Measurements from ENCODE around the gene GRIA4. TPM values are rescaled to one million over a fixed set of nuclear protein-coding genes. Genes with fewer than 3 reads are reported as not detected.

Gene GRIA4
- total and polyA plus RNA-seq, 2 of the 13 experiments (the other 11 are each of a cell fraction or from before 2014, with no cell fraction given), result not detected

DNA sequence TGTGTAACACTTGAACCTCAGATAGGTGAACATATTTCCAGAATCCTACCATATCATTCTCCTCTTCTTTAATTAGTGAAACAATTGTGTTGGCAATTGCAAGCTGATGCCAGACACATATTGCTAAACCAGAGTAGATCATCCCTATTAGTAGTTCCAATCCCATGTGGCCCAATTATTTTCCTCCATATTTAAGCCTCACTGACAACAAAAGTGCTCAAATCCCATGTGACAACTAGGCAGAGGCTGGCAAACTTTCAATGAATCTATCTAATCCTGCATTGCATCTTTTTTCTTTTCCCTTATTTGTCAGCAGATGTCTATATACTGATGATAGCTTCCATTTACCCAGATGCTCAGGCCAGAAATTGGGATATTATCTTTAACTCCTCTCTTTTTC lies 90.4 kb downstream of the GRIA4 start:
- DNase-seq (ENCODE audit: low spot score) (no peak), FAIRE-seq (no peak), ATAC-seq (no peak)
- intact Hi-C loops (cut with micrococcal nuclease; ENCODE audit: unreplicated experiment), result no loop called here
- BruUV-seq (replicated peaks), result no TSS peak
- ChIA-PET CTCF (ENCODE audit: low intra/inter-chr PET ratio, low total read pairs) (no interaction called here), POLR2A (no interaction called here)
- Histone ChIP-seq H3K4me1 (ENCODE audit: insufficient read depth, low read length) (no peaks in the 10 kb centered on the region), H3K4me3 (replicated peaks in 1 of 3; ENCODE audit: insufficient read depth in 1 of 3, low read depth in 2 of 3, low read length in 3 of 3) (no peak overlapping the region), H3K36me3 (replicated peaks in 1 of 2; ENCODE audit: control insufficient read depth in 1 of 2, insufficient read depth in 2 of 2, low read length in 2 of 2) (no peaks in the 10 kb centered on the region), H2AFZ (ENCODE audit: low read length) (no peak overlapping the region), H3K79me2 (ENCODE audit: insufficient read depth, low read length) (no peaks in the 10 kb centered on the region), H3K9ac (ENCODE audit: insufficient read depth, low read depth, low read length) (no peak overlapping the region), H3K27ac (ENCODE audit: extremely low read length, insufficient read depth, low read length) (no peak overlapping the region), H3K4me2 (ENCODE audit: low read depth, low read length) (no peak overlapping the region), H3K9me3 (ENCODE audit: low read length) (no peaks in the 10 kb centered on the region), H4K20me1 (ENCODE audit: insufficient read depth, low read length) (no peaks in the 10 kb centered on the region), H3K27me3 (ENCODE audit: control insufficient read depth in 1 of 2, insufficient read depth in 2 of 2, low read length in 2 of 2) (no peaks in the 10 kb centered on the region)
- in situ Hi-C loops (cut with HindIII; ENCODE audit: extremely low pct_ligation_motif_present, low pct_unique_long_range_greater_than_20kb), result no loop called here
- TF ChIP-seq ZNF333 (CRISPR knock-in tag; IDR thresholded peaks at IDR 0.05; ENCODE audit: borderline replicate concordance) (no peak), NCOA1 (CRISPR knock-in tag; IDR thresholded peaks at IDR 0.05) (no peak), ZNF501 (CRISPR knock-in tag; IDR thresholded peaks at IDR 0.05) (no peak), FLYWCH1 (CRISPR knock-in tag; IDR thresholded peaks at IDR 0.05) (no peak), POLR2AphosphoS2 (IDR thresholded peaks at IDR 0.05; ENCODE audit: low read depth, low read length) (no peak), BCL6 (CRISPR knock-in tag; IDR thresholded peaks at IDR 0.05) (no peak), ZNF546 (CRISPR knock-in tag; conservative IDR thresholded peaks at IDR 0.05) (no peak), ZNF331 (CRISPR knock-in tag; IDR thresholded peaks at IDR 0.05) (no peak), KDM1A (CRISPR knock-in tag; IDR thresholded peaks at IDR 0.05) (no peak), MIXL1 (CRISPR knock-in tag; IDR thresholded peaks at IDR 0.05) (no peak), ZNF17 (CRISPR knock-in tag; IDR thresholded peaks at IDR 0.05) (no peak), NCOA2 (CRISPR knock-in tag; IDR thresholded peaks at IDR 0.05) (no peak)
- TF ChIP-seq, protein P1, sequence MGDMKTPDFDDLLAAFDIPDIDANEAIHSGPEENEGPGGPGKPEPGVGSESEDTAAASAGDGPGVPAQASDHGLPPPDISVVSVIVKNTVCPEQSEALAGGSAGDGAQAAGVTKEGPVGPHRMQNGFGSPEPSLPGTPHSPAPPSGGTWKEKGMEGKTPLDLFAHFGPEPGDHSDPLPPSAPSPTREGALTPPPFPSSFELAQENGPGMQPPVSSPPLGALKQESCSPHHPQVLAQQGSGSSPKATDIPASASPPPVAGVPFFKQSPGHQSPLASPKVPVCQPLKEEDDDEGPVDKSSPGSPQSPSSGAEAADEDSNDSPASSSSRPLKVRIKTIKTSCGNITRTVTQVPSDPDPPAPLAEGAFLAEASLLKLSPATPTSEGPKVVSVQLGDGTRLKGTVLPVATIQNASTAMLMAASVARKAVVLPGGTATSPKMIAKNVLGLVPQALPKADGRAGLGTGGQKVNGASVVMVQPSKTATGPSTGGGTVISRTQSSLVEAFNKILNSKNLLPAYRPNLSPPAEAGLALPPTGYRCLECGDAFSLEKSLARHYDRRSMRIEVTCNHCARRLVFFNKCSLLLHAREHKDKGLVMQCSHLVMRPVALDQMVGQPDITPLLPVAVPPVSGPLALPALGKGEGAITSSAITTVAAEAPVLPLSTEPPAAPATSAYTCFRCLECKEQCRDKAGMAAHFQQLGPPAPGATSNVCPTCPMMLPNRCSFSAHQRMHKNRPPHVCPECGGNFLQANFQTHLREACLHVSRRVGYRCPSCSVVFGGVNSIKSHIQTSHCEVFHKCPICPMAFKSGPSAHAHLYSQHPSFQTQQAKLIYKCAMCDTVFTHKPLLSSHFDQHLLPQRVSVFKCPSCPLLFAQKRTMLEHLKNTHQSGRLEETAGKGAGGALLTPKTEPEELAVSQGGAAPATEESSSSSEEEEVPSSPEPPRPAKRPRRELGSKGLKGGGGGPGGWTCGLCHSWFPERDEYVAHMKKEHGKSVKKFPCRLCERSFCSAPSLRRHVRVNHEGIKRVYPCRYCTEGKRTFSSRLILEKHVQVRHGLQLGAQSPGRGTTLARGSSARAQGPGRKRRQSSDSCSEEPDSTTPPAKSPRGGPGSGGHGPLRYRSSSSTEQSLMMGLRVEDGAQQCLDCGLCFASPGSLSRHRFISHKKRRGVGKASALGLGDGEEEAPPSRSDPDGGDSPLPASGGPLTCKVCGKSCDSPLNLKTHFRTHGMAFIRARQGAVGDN (CRISPR knock-in tag; IDR thresholded peaks at IDR 0.05), result no peak
- TF ChIP-seq, protein P2, sequence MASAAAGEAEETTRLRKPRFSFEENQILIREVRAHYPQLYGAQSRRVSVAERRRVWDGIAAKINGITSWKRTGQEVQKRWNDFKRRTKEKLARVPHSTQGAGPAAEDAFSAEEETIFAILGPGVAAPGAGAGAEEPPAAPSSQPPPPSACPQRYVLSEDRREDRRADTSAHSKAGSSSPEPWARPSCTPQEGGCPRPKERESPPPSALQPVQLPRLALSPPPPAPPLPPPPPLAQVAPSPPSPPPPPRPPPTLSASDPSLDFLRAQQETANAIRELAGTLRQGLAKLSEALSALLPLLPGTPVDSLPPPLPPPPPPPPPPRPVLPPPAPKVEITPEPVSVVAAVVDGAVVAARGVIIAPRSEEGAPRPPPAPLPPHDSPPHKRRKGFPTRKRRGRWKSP (CRISPR knock-in tag; IDR thresholded peaks at IDR 0.05), result no peak
- TF ChIP-seq, protein P3, sequence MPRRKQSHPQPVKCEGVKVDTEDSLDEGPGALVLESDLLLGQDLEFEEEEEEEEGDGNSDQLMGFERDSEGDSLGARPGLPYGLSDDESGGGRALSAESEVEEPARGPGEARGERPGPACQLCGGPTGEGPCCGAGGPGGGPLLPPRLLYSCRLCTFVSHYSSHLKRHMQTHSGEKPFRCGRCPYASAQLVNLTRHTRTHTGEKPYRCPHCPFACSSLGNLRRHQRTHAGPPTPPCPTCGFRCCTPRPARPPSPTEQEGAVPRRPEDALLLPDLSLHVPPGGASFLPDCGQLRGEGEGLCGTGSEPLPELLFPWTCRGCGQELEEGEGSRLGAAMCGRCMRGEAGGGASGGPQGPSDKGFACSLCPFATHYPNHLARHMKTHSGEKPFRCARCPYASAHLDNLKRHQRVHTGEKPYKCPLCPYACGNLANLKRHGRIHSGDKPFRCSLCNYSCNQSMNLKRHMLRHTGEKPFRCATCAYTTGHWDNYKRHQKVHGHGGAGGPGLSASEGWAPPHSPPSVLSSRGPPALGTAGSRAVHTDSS (CRISPR knock-in tag; conservative IDR thresholded peaks at IDR 0.05), result no peak
- TF ChIP-seq, protein P4, sequence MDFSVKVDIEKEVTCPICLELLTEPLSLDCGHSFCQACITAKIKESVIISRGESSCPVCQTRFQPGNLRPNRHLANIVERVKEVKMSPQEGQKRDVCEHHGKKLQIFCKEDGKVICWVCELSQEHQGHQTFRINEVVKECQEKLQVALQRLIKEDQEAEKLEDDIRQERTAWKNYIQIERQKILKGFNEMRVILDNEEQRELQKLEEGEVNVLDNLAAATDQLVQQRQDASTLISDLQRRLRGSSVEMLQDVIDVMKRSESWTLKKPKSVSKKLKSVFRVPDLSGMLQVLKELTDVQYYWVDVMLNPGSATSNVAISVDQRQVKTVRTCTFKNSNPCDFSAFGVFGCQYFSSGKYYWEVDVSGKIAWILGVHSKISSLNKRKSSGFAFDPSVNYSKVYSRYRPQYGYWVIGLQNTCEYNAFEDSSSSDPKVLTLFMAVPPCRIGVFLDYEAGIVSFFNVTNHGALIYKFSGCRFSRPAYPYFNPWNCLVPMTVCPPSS (IDR thresholded peaks at IDR 0.05), result no peak
